Testis (tissue), 3 donors: ENCODE data around the gene ANKRD28. TPM values are rescaled to one million over a fixed set of nuclear protein-coding genes. Genes with fewer than 3 reads are reported as not detected.

Experiments
- DNase-seq: peaks from one replicate; pipeline ENCODE4 v3.0.0-alpha.2; 2019
- H3K27ac ChIP-seq, 2 donors: fragments of 200-600 bp; sonication (generic); one replicate each; pipeline ENCODE4 v1.5.1; 2019
- H3K27me3 ChIP-seq: fragments of 200-600 bp; sonication (generic); one replicate; pipeline ENCODE4 v1.5.1; 2019
- H3K36me3 ChIP-seq: fragments of 200-600 bp; sonication (generic); one replicate; pipeline ENCODE4 v1.5.1; 2017; ENCODE audit warnings: low read depth; ENCODE audit errors: missing control alignments
- H3K4me1 ChIP-seq: fragments of 200-600 bp; sonication (generic); one replicate; pipeline ENCODE4 v1.5.1; 2019
- H3K4me3 ChIP-seq, 2 donors: fragments of 200-600 bp; sonication (generic); one replicate each; pipeline ENCODE4 v1.5.1; 2017 to 2019
- H3K9me3 ChIP-seq: fragments of 200-600 bp; sonication (generic); one replicate; pipeline ENCODE4 v1.5.1; 2017
- CTCF ChIP-seq, 3 experiments: fragments of 450-650 bp in 2 of 3; fragments of 200-600 bp in 1 of 3; sonication (generic) in 1 of 3; IDR thresholded peaks; one replicate each; pipeline ENCODE4 v1.5.1; 2016 to 2019; ENCODE audit warnings: antibody characterized with exemption in 3 of 3, mild to moderate bottlenecking in 2 of 3, moderate library complexity in 1 of 3
- POLR2A ChIP-seq: fragments of 450-650 bp; IDR thresholded peaks from one replicate; pipeline ENCODE4 v1.6.1; 2017; ENCODE audit warnings: antibody characterized with exemption, mild to moderate bottlenecking, moderate library complexity
- WGBS, 2 donors: methylation state at CpG; one replicate each; pipeline ENCODE4 v1.1.5; 2018; 5-methylcytosine and 5-hydroxymethylcytosine counted together
- intact Hi-C: fragments of 100-400 bp; cut with DNase I; formaldehyde crosslinking; loops from one replicate; pipeline ENCODE4 v1.15.1; 2023; ENCODE audit warnings: low total_unique reads
- polyA plus RNA-seq: library from polyadenylated mRNA; stranded (reverse); fragments of 350-450 nt; fragmentation: Illumina TruSeq; extraction: RNeasy Lipid Tissue Mini Kit (QIAGEN cat#74804); gene quantifications from one replicate; pipeline ENCODE4 v1.2.3, GENCODE V29; 2014; ENCODE audit warnings: low read depth, low replicate concordance; ENCODE audit not compliant: insufficient read depth
- total RNA-seq, 2 donors: library from RNA; depleted of rRNA; stranded (reverse); fragments of >200 nt; gene quantifications; one replicate each; pipeline ENCODE4 v1.2.3, GENCODE V29; 2016

Gene ANKRD28
- total and polyA plus RNA-seq, 3 donors from 2014 or later: 82.8 to 96.3 (median 93.8) TPM

- no peak overlapping the region for H3K4me3 ChIP-seq
- TF ChIP-seq CTCF (IDR thresholded peaks at IDR 0.05) (no peak), POLR2A (no peak)
- H3K36me3 ChIP-seq: no peaks in the 10 kb centered on the region
- no peak overlapping the region for H3K27ac ChIP-seq
- WGBS, 2 donors: 0 to 67% methylated on average over 1 of the region's 1 CpG
- no peaks in the 10 kb centered on the region for H3K27me3 ChIP-seq
- H3K4me1 ChIP-seq: no peaks in the 10 kb centered on the region
- intact Hi-C loops: no loop called here
- DNase-seq: no peak
- no peaks in the 10 kb centered on the region for H3K9me3 ChIP-seq
These were observed 104.4 kb downstream of the ANKRD28 start for GRCh38 chr3:15693355-15693754.

- Histone ChIP-seq H3K27ac (no peak overlapping the region), H3K4me3 (no peak overlapping the region), H3K36me3 (no peaks in the 10 kb centered on the region), H3K27me3 (no peaks in the 10 kb centered on the region), H3K9me3 (no peaks in the 10 kb centered on the region), H3K4me1 (no peaks in the 10 kb centered on the region)
- intact Hi-C loops: no loop called here
- no peak for DNase-seq
- TF ChIP-seq POLR2A: no peak
- no peak for TF ChIP-seq CTCF (IDR thresholded peaks at IDR 0.05)
- WGBS, 2 donors: 94 to 97% methylated on average over 5 of the region's 5 CpGs
These were observed 107.0 kb downstream of the ANKRD28 start for GRCh38 chr3:15690748-15691147.

GRCh38 chr3:15690230-15690629, 107.5 kb downstream of the ANKRD28 start:
- TF ChIP-seq CTCF (IDR thresholded peaks at IDR 0.05) (no peak), POLR2A (no peak)
- Histone ChIP-seq H3K27me3 (no peaks in the 10 kb centered on the region), H3K27ac (no peak overlapping the region), H3K4me3 (no peak overlapping the region), H3K36me3 (no peaks in the 10 kb centered on the region), H3K4me1 (no peaks in the 10 kb centered on the region), H3K9me3 (no peaks in the 10 kb centered on the region)
- DNase-seq: no peak
- WGBS, 2 donors: 83 to 84% methylated on average over 4 of the region's 4 CpGs
- intact Hi-C loops: no loop called here

- WGBS, 2 donors: 91% methylated on average over 7 of the region's 7 CpGs
- Histone ChIP-seq H3K4me1 (peaks cover 11% of the 10 kb centered on the region), H3K9me3 (no peaks in the 10 kb centered on the region), H3K36me3 (no peaks in the 10 kb centered on the region), H3K27ac (no peak overlapping the region), H3K4me3 (no peak overlapping the region), H3K27me3 (no peaks in the 10 kb centered on the region)
- no peak for DNase-seq
- TF ChIP-seq POLR2A: no peak
- TF ChIP-seq CTCF (IDR thresholded peaks at IDR 0.05): no peak
- intact Hi-C loops: no loop called here
These were observed 111.9 kb downstream of the ANKRD28 start for GRCh38 chr3:15685927-15686326.

- intact Hi-C loops: no loop called here
- TF ChIP-seq POLR2A: no peak
- Histone ChIP-seq H3K27me3 (no peaks in the 10 kb centered on the region), H3K27ac (peak overlapping the region in 1 of 2 donors; percentile 0), H3K36me3 (no peaks in the 10 kb centered on the region), H3K9me3 (no peaks in the 10 kb centered on the region), H3K4me1 (peaks cover 11% of the 10 kb centered on the region), H3K4me3 (no peak overlapping the region)
- WGBS, 2 donors: 73 to 83% methylated on average over 1 of the region's 1 CpG
- DNase-seq: no peak
These were observed 114.5 kb downstream of the ANKRD28 start for GRCh38 chr3:15683253-15683652.
